Skeletal muscle satellite cell (primary cell): ENCODE data around the gene SPRY4.
"Not testable (repeated sequence)": the region's sequence is repeated elsewhere in the genome, so short reads cannot be mapped to it uniquely, and the experiment has no call there.

ENCODE experiments used
- H3K27me3 ChIP-seq: 2 replicates; pipeline ENCODE4 v1.7.0; 2013; ENCODE audit warnings: low read length; ENCODE audit not compliant: control insufficient read depth, insufficient read depth
- H3K36me3 ChIP-seq: 2 replicates; pipeline ENCODE4 v1.7.0; 2013; ENCODE audit warnings: mild to moderate bottlenecking, control low read depth, low read length; ENCODE audit not compliant: insufficient read depth
- H3K4me1 ChIP-seq: 2 replicates; pipeline ENCODE4 v1.7.0; 2013; ENCODE audit warnings: low read length; ENCODE audit not compliant: control insufficient read depth, insufficient read depth
- H3K4me2 ChIP-seq: 2 replicates; pipeline ENCODE4 v1.7.0; 2013; ENCODE audit warnings: mild to moderate bottlenecking, low read length
- H3K4me3 ChIP-seq: 2 replicates; pipeline ENCODE4 v1.7.0; 2013; ENCODE audit warnings: low read length
- H3K9ac ChIP-seq: 2 replicates; pipeline ENCODE4 v1.7.0; 2013; ENCODE audit warnings: mild to moderate bottlenecking, low read depth, low read length, moderate library complexity
- H3K9me3 ChIP-seq: replicated peaks from 2 replicates; pipeline ENCODE4 v1.7.0; 2013; ENCODE audit warnings: mild to moderate bottlenecking, control low read depth, low read length

Gene SPRY4

DNA sequence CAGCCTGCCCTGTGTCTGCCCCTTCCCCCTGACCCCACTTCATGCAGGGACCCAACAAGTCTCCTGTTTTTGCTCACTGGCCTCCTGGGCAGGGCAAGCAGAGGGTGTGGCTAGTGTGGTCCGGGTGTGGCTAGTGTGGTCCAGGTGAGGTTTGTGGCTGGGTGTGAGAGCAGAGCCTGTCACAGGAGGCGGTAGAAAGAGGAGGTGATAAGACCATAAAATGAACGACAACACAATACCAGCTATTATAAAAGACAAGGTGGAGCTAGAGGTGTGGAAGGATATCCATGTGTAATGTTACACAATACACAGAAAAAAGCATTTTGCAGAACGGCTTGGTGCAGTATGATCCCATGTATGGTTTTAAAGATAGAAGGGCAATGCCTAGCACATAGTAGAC, 23.3 kb downstream of the SPRY4 start:
- Histone ChIP-seq H3K9me3 (no peaks in the 10 kb centered on the region), H3K4me3 (no peak overlapping the region), H3K36me3 (peaks cover 5% of the 10 kb centered on the region), H3K4me2 (no peak overlapping the region), H3K27me3 (no peaks in the 10 kb centered on the region), H3K9ac (no peak overlapping the region), H3K4me1 (peaks cover 29% of the 10 kb centered on the region)

DNA sequence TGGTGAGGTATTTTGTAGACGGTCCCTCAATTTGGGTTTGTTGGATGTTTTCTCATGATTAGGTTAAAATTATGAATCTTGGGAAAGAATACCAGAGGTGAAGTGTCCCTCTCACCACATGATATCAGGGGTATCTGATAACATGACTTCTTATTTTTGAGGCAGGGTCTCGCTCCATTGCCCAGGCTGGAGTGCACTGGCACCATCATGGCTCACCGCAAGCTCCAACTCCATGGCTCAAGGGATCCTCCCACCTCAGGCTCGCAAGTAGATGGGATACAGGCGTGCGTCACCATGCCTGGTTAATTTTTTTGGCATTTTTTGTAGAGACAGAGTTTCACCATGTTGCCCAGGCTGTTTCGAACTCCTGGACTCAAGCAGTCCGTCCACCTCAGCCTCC, 24.1 kb downstream of the SPRY4 start:
- peaks cover 5% of the 10 kb centered on the region for H3K36me3 ChIP-seq
- no peak overlapping the region for H3K9ac ChIP-seq
- H3K4me2 ChIP-seq = no peak overlapping the region
- no peaks in the 10 kb centered on the region for H3K9me3 ChIP-seq
- H3K4me3 ChIP-seq = no peak overlapping the region
- H3K27me3 ChIP-seq = no peaks in the 10 kb centered on the region
- peaks cover 29% of the 10 kb centered on the region for H3K4me1 ChIP-seq

DNA sequence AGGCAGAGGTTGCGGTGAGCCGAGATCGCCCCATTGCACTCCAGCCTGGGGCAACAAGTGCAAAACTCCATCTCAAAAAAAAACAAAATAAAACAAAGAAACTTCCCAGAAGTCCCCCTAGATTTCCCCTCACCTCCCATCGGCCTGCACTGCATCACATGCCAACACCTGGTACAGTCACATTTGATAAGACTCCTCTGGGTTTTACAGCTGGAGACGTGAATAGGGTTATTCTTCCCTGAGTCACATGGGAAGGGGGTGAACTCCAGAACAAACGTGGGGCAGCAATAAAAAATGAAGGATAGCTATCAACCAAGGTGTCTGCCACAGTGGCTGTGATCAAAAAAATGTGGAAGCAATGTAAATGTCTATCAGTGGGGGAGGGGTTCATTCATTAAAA, 26.0 kb downstream of the SPRY4 start:
- H3K9ac ChIP-seq = no peak overlapping the region
- no peak overlapping the region for H3K4me3 ChIP-seq
- peaks cover 19% of the 10 kb centered on the region for H3K4me1 ChIP-seq
- no peak overlapping the region for H3K4me2 ChIP-seq
- H3K9me3 ChIP-seq = no peaks in the 10 kb centered on the region
- H3K36me3 ChIP-seq = peaks cover 5% of the 10 kb centered on the region
- H3K27me3 ChIP-seq = no peaks in the 10 kb centered on the region

DNA sequence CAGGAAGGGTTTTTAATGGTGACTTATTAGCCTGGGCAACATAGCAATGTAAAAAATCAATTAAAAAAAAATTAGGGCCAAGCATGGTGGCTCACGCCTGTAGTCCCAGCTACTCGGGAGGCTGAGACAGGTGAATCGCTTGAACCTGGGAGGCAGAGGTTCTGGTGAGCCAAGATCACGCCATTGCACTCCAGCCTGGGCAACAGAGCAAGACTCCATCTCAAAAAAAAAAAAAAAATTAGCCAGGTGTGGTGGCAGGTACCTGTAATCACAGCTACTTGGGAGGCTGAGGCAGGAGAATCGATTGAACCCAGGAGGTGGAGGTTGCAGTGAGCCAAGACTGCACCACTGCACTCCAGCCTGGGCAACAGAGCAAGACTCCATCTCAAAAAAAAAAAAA, 27.0 kb downstream of the SPRY4 start:
- peaks cover 21% of the 10 kb centered on the region for H3K4me1 ChIP-seq
- H3K9me3 ChIP-seq, H3K36me3 ChIP-seq, H3K4me3 ChIP-seq, H3K27me3 ChIP-seq, H3K9ac ChIP-seq, H3K4me2 ChIP-seq: not testable (repeated sequence)

DNA sequence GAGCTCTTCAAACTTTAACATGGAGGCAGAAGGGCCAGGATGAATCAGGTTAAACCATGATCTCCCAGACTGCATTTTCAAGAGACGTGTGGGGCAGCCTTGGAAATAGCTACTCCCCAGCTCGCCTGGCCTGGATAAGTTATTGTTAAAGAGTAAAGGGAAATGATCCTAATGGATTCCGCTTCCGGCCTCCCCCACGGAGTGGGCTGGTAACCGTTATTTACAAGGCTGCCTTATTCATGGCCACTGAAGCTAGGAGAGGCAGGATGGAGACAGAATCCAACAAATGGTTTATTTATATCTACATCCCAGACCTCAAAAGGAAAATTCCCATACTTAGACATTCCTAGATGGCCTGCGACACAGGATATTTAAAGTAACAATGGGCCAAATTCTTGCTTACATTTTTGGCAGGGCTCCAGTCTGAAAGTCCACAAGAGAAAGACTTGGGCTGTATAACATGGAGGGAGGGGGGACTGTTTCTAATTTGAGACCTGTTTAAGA, 27.9 kb downstream of the SPRY4 start:
- no peaks in the 10 kb centered on the region for H3K27me3 ChIP-seq
- H3K9me3 ChIP-seq = no peaks in the 10 kb centered on the region
- H3K36me3 ChIP-seq = peaks cover 6% of the 10 kb centered on the region
- no peak overlapping the region for H3K9ac ChIP-seq
- no peak overlapping the region for H3K4me3 ChIP-seq
- peaks cover 21% of the 10 kb centered on the region for H3K4me1 ChIP-seq
- H3K4me2 ChIP-seq = peak overlapping the region; percentile 13

DNA sequence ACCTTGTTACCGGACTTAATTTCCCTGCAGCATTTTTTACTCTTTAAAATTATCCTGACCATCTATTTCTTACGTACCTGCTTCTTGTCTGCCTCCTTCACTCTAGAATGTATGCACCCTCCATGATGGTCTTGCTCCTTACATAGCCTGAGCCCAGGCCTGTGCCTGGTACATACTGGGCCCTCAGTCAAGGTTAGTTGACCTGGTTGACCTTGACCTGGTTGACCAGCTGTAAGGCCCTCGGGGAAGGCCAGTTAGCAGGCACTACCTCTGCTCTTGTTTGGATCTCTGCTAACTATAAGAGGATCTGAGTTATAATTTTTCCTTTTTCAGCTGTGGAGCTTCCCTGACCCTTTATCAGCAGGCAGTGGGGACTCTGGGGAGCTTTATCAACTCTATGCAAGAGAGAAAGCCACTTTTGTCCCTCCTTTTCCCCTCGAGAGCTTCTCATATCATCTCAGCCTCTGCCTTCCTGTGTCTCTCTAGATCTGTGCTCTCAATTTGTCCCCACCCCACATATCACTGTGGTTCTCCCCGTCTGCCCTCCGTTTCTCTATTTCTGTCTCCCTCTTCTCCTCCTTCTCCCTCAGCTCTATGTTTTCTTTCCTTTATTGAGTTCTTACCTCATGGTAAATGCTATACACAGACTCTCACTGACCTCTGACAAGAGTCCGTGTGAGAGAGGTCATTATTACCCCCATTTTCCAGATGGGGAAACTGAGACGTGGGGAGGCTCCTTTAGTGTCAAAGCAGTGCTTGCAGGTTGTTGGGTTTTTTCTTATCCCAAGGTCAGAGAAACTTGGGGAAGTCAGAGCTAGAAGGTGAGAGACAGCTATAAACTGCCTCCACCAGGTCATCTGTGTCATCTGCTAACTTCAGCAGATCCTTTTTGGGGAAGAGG, 28.6 kb downstream of the SPRY4 start:
- no peak overlapping the region for H3K9ac ChIP-seq
- peaks cover 9% of the 10 kb centered on the region for H3K36me3 ChIP-seq
- no peaks in the 10 kb centered on the region for H3K9me3 ChIP-seq
- H3K27me3 ChIP-seq = no peaks in the 10 kb centered on the region
- H3K4me2 ChIP-seq = no peak overlapping the region
- no peak overlapping the region for H3K4me3 ChIP-seq
- H3K4me1 ChIP-seq = peaks cover 21% of the 10 kb centered on the region

DNA sequence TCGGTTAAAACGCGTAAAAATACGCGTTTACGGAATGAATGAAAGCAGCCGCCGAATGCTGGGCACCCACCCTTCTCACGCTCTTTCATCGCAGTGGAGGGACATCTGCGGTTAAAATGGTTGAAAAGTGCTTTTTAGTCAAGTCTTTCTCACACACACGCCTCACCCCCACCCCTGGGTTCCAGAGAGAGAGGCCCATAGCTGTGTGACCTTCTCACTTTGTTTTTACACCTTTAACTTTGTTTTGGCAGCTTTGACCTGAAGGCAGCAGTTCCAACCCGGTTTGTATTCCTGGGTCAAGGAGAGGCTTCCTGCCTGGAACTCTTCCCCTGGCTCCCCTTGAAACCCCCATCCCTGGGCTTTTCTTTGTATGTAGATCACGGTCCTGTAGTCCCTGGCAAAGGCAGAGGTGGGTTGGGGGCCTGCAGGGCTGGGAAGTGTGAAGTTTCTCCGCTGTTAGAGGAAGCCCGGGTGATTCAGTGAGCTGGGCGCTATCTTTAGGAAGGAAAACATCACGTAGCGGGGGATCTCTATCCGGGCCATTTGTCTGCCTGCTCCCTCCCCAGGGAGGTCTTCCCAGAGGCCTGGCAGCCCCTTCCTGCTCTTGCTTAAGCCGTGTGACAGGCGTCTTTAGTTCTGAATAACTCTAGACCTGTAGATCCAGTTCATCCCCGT, 29.6 kb downstream of the SPRY4 start:
- no peak overlapping the region for H3K4me3 ChIP-seq
- H3K36me3 ChIP-seq = peaks cover 9% of the 10 kb centered on the region
- H3K9me3 ChIP-seq = no peaks in the 10 kb centered on the region
- no peak overlapping the region for H3K9ac ChIP-seq
- H3K27me3 ChIP-seq = no peaks in the 10 kb centered on the region
- H3K4me1 ChIP-seq = peaks cover 21% of the 10 kb centered on the region
- H3K4me2 ChIP-seq = no peak overlapping the region

DNA sequence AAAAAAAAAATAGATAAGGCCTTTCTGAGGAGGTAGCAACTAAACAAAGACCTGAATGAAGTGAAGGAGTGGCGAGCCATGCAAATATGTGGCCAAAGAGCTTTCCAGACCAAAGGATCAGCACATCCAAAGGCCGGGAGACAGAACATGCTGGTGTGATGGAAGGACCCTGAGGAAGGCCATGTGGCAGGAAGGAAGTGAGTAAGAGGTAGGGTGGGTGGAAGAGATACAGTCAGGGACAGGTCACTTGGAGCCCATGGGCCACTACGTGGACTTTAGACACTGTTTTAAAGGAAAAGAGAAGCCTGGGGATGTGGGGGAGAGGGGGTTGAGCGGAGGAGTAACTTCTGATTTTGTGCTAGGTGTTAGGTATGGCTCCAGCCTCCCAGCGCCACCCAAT, 31.3 kb downstream of the SPRY4 start:
- H3K9ac ChIP-seq = no peak overlapping the region
- no peaks in the 10 kb centered on the region for H3K9me3 ChIP-seq
- H3K4me2 ChIP-seq = no peak overlapping the region
- no peak overlapping the region for H3K4me3 ChIP-seq
- H3K4me1 ChIP-seq = peaks cover 21% of the 10 kb centered on the region
- H3K36me3 ChIP-seq = peaks cover 9% of the 10 kb centered on the region
- no peaks in the 10 kb centered on the region for H3K27me3 ChIP-seq

DNA sequence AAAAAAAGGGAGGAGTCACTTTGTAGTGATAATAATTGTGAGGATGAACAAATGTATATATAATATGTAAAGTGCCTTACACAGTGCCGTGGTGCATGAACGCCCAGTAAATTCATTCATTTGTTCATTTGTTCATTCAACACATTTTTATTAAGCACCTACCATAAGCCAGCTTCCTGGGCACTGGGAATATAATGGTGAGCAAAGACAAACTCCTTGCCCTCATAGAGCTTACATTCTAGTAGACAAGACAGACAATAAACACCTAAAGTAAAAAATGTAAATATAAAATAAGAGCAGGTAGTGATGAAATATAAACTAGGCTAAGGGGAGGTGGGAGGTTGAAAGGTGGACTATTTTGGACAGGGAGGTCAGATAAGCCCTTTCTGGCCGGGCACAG, 32.0 kb downstream of the SPRY4 start:
- Histone ChIP-seq H3K4me3 (no peak overlapping the region), H3K4me1 (peaks cover 21% of the 10 kb centered on the region), H3K9ac (no peak overlapping the region), H3K27me3 (no peaks in the 10 kb centered on the region), H3K36me3 (peaks cover 9% of the 10 kb centered on the region), H3K9me3 (no peaks in the 10 kb centered on the region), H3K4me2 (no peak overlapping the region)

DNA sequence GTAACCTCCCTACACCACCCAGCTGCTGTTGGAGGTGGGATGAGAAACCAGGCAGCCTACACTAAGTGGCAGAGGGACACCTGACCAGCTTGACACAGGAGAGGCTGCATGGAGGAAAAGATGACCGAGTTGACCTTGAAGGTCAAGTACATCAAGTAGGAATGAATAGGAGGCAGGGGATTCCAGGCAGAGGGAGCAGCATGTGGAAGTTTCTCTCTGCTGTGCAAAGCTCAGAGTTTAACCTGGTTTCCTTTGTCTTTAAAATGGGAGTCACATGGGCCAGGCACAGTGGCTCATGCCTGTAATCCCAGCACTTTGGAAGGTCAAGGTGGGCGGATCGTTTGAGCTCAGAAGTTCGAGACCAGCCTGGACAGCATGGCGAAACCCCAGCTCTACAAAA, 32.6 kb downstream of the SPRY4 start:
- peaks cover 17% of the 10 kb centered on the region for H3K4me1 ChIP-seq
- H3K4me2 ChIP-seq = no peak overlapping the region
- H3K36me3 ChIP-seq = peaks cover 9% of the 10 kb centered on the region
- H3K9ac ChIP-seq = no peak overlapping the region
- H3K27me3 ChIP-seq = no peaks in the 10 kb centered on the region
- H3K4me3 ChIP-seq = no peak overlapping the region
- H3K9me3 ChIP-seq = no peaks in the 10 kb centered on the region

DNA sequence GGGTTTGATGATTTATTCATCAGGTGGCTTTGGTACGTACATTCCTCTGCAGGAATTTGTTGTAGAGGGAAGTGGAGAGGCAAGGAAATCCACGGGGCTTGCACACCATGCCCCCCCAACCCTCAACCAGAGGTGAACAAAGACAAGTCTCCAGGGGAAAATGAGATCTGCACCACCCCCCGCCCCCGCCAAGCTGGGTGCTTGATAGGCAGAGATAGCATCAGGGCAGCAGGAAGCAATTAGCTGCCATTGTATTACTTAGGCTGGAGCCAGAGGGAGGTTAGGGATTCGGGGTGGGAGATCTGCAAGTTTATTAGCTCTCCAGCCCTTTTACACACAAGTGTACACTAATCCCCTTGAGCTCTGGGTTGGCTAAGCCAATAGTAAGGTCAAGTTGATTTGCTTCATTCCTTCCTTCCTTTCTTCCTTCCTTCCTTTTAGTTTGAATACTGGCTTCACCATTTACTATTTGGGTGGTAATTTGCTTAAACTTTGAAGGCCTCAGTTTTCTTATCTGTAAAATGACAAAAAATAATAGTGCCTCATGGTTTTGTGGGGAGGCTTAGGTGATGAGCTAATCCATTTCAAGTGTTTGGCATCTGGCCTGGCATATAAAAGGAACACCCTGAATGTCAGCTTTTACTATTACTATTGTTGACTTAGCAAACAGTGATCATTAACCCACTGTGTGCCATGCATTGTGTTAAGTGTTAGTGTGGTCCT, 34.1 kb downstream of the SPRY4 start:
- Histone ChIP-seq H3K36me3 (peaks cover 9% of the 10 kb centered on the region), H3K4me3 (no peak overlapping the region)

More for the DNA sequence above, 34.1 kb downstream of the SPRY4 start:
- H3K9ac ChIP-seq = no peak overlapping the region
- H3K9me3 ChIP-seq = no peaks in the 10 kb centered on the region
- no peak overlapping the region for H3K4me2 ChIP-seq
- peaks cover 10% of the 10 kb centered on the region for H3K4me1 ChIP-seq
- no peaks in the 10 kb centered on the region for H3K27me3 ChIP-seq
